ENCODE data around the gene SLFN5.
"Not testable (repeated sequence)": the region's sequence is repeated elsewhere in the genome, so short reads cannot be mapped to it uniquely, and the experiment has no call there.

Gene SLFN5

GRCh38 chr17:35242805-35243560 is at the start of gene SLFN5:
Gene SLFN5 (plus strand): TSS chr17:35243072. CDS start chr17:35258691, 15,619 bp downstream.
- ATAC-seq (peak; percentile 66), DNase-seq (peak; percentile 93)
- Mint-ChIP-seq H3K27me3 (no peaks in the 10 kb centered on the region), H3K27ac (peak within 1 kb of the TSS; percentile 94), H3K36me3 (ENCODE audit: low read depth) (peaks cover 17% of the 10 kb centered on the region), H3K9me3 (no peaks in the 10 kb centered on the region), H3K4me1 (peaks cover 77% of the 10 kb centered on the region), H3K4me3 (peak within 1 kb of the TSS; percentile 83)

GRCh38 chr17:35194001-35194400 is 48.9 kb upstream of the SLFN5 start, which contains the start of gene SLC35G3:
Gene SLC35G3 (minus strand): TSS chr17:35194393. CDS start chr17:35194307, 86 bp downstream.
- not testable (repeated sequence) for H3K27ac Mint-ChIP-seq; H3K36me3 Mint-ChIP-seq (ENCODE audit: low read depth); H3K27me3 Mint-ChIP-seq; DNase-seq; H3K9me3 Mint-ChIP-seq; ATAC-seq; H3K4me3 Mint-ChIP-seq
- H3K4me1 Mint-ChIP-seq = peaks cover 35% of the 10 kb centered on the region

- H3K27ac Mint-ChIP-seq; H3K4me3 Mint-ChIP-seq; DNase-seq; H3K27me3 Mint-ChIP-seq; ATAC-seq; H3K9me3 Mint-ChIP-seq; H3K36me3 Mint-ChIP-seq (ENCODE audit: low read depth): not testable (repeated sequence)
- H3K4me1 Mint-ChIP-seq = peaks cover 25% of the 10 kb centered on the region
Measured at GRCh38 chr17:35195062-35195461, 47.8 kb upstream of the SLFN5 start.

- not testable (repeated sequence) for H3K4me3 Mint-ChIP-seq; H3K36me3 Mint-ChIP-seq (ENCODE audit: low read depth); H3K27me3 Mint-ChIP-seq; DNase-seq; H3K4me1 Mint-ChIP-seq; H3K27ac Mint-ChIP-seq; ATAC-seq
- peaks cover 17% of the 10 kb centered on the region for H3K9me3 Mint-ChIP-seq
Measured at GRCh38 chr17:35202582-35202981, 40.3 kb upstream of the SLFN5 start.

GRCh38 chr17:35210741-35211140 is 32.1 kb upstream of the SLFN5 start:
- Mint-ChIP-seq H3K9me3 (no peaks in the 10 kb centered on the region), H3K4me1 (peaks cover 51% of the 10 kb centered on the region), H3K4me3 (no peak overlapping the region), H3K27ac (no peak overlapping the region), H3K36me3 (ENCODE audit: low read depth) (no peaks in the 10 kb centered on the region), H3K27me3 (no peaks in the 10 kb centered on the region)
- no peak for ATAC-seq
- DNase-seq = no peak

GRCh38 chr17:35212668-35213067 is 30.2 kb upstream of the SLFN5 start:
- H3K9me3 Mint-ChIP-seq = no peaks in the 10 kb centered on the region
- ATAC-seq (peak; percentile 53), DNase-seq (no peak)
- H3K27me3 Mint-ChIP-seq = no peaks in the 10 kb centered on the region
- peaks cover 68% of the 10 kb centered on the region for H3K4me1 Mint-ChIP-seq
- peak overlapping the region; percentile 84 for H3K27ac Mint-ChIP-seq
- H3K36me3 Mint-ChIP-seq (ENCODE audit: low read depth) = no peaks in the 10 kb centered on the region
- H3K4me3 Mint-ChIP-seq = peak overlapping the region; percentile 65

- Mint-ChIP-seq H3K4me3 (peak overlapping the region; percentile 65), H3K9me3 (no peaks in the 10 kb centered on the region), H3K27me3 (no peaks in the 10 kb centered on the region), H3K27ac (peak overlapping the region; percentile 84), H3K4me1 (peaks cover 73% of the 10 kb centered on the region), H3K36me3 (ENCODE audit: low read depth) (no peaks in the 10 kb centered on the region)
- DNase-seq (no peak), ATAC-seq (no peak)
Measured at GRCh38 chr17:35213412-35213940, 29.4 kb upstream of the SLFN5 start.

- ATAC-seq (peak; percentile 69), DNase-seq (no peak)
- Mint-ChIP-seq H3K27me3 (no peaks in the 10 kb centered on the region), H3K9me3 (no peaks in the 10 kb centered on the region), H3K4me1 (peaks cover 81% of the 10 kb centered on the region), H3K27ac (peak overlapping the region; percentile 84), H3K36me3 (ENCODE audit: low read depth) (no peaks in the 10 kb centered on the region), H3K4me3 (peak overlapping the region; percentile 65)
Measured at GRCh38 chr17:35214192-35214591, 28.7 kb upstream of the SLFN5 start.

GRCh38 chr17:35214631-35215273 is 28.1 kb upstream of the SLFN5 start:
- Mint-ChIP-seq H3K27me3 (no peaks in the 10 kb centered on the region), H3K4me3 (peak overlapping the region; percentile 65), H3K36me3 (ENCODE audit: low read depth) (no peaks in the 10 kb centered on the region), H3K9me3 (no peaks in the 10 kb centered on the region), H3K27ac (peak overlapping the region; percentile 84), H3K4me1 (peaks cover 86% of the 10 kb centered on the region)
- ATAC-seq (peak; percentile 69), DNase-seq (peak; percentile 46)

- H3K27ac Mint-ChIP-seq = peak overlapping the region; percentile 22
- DNase-seq (no peak), ATAC-seq (no peak)
- no peaks in the 10 kb centered on the region for H3K27me3 Mint-ChIP-seq
- peaks cover 75% of the 10 kb centered on the region for H3K4me1 Mint-ChIP-seq
- H3K9me3 Mint-ChIP-seq = no peaks in the 10 kb centered on the region
- no peak overlapping the region for H3K4me3 Mint-ChIP-seq
- H3K36me3 Mint-ChIP-seq (ENCODE audit: low read depth) = no peaks in the 10 kb centered on the region
Measured at GRCh38 chr17:35217107-35217506, 25.8 kb upstream of the SLFN5 start.

- Mint-ChIP-seq H3K4me3 (peak overlapping the region; percentile 55), H3K4me1 (peaks cover 57% of the 10 kb centered on the region), H3K27me3 (no peaks in the 10 kb centered on the region), H3K9me3 (peaks cover 5% of the 10 kb centered on the region), H3K36me3 (ENCODE audit: low read depth) (peaks cover 7% of the 10 kb centered on the region), H3K27ac (peak overlapping the region; percentile 85)
- no peak for DNase-seq
- no peak for ATAC-seq
Measured at GRCh38 chr17:35218915-35219314, 24.0 kb upstream of the SLFN5 start.

GRCh38 chr17:35222452-35222851 is 20.4 kb upstream of the SLFN5 start:
- H3K4me3 Mint-ChIP-seq = no peak overlapping the region
- ATAC-seq (no peak), DNase-seq (no peak)
- H3K27ac Mint-ChIP-seq = no peak overlapping the region
- no peaks in the 10 kb centered on the region for H3K27me3 Mint-ChIP-seq
- H3K4me1 Mint-ChIP-seq = peaks cover 36% of the 10 kb centered on the region
- H3K9me3 Mint-ChIP-seq = peaks cover 5% of the 10 kb centered on the region
- H3K36me3 Mint-ChIP-seq (ENCODE audit: low read depth) = peaks cover 7% of the 10 kb centered on the region

- no peak for ATAC-seq
- peaks cover 31% of the 10 kb centered on the region for H3K4me1 Mint-ChIP-seq
Measured at GRCh38 chr17:35224436-35224835, 18.4 kb upstream of the SLFN5 start.

GRCh38 chr17:35227546-35227945 is 15.3 kb upstream of the SLFN5 start:
- H3K9me3 Mint-ChIP-seq = peaks cover 5% of the 10 kb centered on the region
- H3K36me3 Mint-ChIP-seq (ENCODE audit: low read depth) = peaks cover 5% of the 10 kb centered on the region
- H3K27ac Mint-ChIP-seq = no peak overlapping the region
- peaks cover 43% of the 10 kb centered on the region for H3K4me1 Mint-ChIP-seq
- H3K4me3 Mint-ChIP-seq = no peak overlapping the region
- ATAC-seq = peak; percentile 54
- no peaks in the 10 kb centered on the region for H3K27me3 Mint-ChIP-seq
- no peak for DNase-seq

More at GRCh38 chr17:35224436-35224835, 18.4 kb upstream of the SLFN5 start:
- peaks cover 7% of the 10 kb centered on the region for H3K36me3 Mint-ChIP-seq (ENCODE audit: low read depth)
- no peak overlapping the region for H3K4me3 Mint-ChIP-seq
- H3K27me3 Mint-ChIP-seq = no peaks in the 10 kb centered on the region
- peaks cover 5% of the 10 kb centered on the region for H3K9me3 Mint-ChIP-seq
- DNase-seq = no peak
- H3K27ac Mint-ChIP-seq = no peak overlapping the region

GRCh38 chr17:35229638-35230037 is 13.2 kb upstream of the SLFN5 start:
- H3K9me3 Mint-ChIP-seq = no peaks in the 10 kb centered on the region

More at GRCh38 chr17:35229638-35230037, 13.2 kb upstream of the SLFN5 start:
- no peak for DNase-seq
- H3K36me3 Mint-ChIP-seq (ENCODE audit: low read depth) = no peaks in the 10 kb centered on the region
- H3K27me3 Mint-ChIP-seq = no peaks in the 10 kb centered on the region
- peaks cover 48% of the 10 kb centered on the region for H3K4me1 Mint-ChIP-seq
- no peak for ATAC-seq
- H3K4me3 Mint-ChIP-seq = no peak overlapping the region
- H3K27ac Mint-ChIP-seq = no peak overlapping the region
